ENCODE data around the gene TSPAN11.

The TSPAN11 gene

GRCh38 chr12:30959778-30960177 is 33.2 kb downstream of the TSPAN11 start:
- DNase-seq (ENCODE audit: low spot score) = no peak

GRCh38 chr12:30961030-30961429 is 34.5 kb downstream of the TSPAN11 start:
- no peak for DNase-seq (ENCODE audit: low spot score)

GRCh38 chr12:30962047-30962446 is 35.5 kb downstream of the TSPAN11 start:
- no peak for DNase-seq (ENCODE audit: low spot score)

GRCh38 chr12:30963709-30964564 is 37.4 kb downstream of the TSPAN11 start:
- DNase-seq (ENCODE audit: low spot score) = no peak

- DNase-seq (ENCODE audit: low spot score) = no peak
These were observed 38.5 kb downstream of the TSPAN11 start for GRCh38 chr12:30964896-30965612.

- DNase-seq (ENCODE audit: low spot score) = no peak
These were observed 39.1 kb downstream of the TSPAN11 start for GRCh38 chr12:30965613-30965985.

- no peak for DNase-seq (ENCODE audit: low spot score)
These were observed 40.5 kb downstream of the TSPAN11 start for GRCh38 chr12:30967026-30967425.

- DNase-seq (ENCODE audit: low spot score) = no peak
These were observed 41.7 kb downstream of the TSPAN11 start for GRCh38 chr12:30968211-30968610.

GRCh38 chr12:30969006-30969405 is 42.5 kb downstream of the TSPAN11 start:
- no peak for DNase-seq (ENCODE audit: low spot score)

GRCh38 chr12:30969606-30970395 is 43.3 kb downstream of the TSPAN11 start:
- no peak for DNase-seq (ENCODE audit: low spot score)

- DNase-seq (ENCODE audit: low spot score) = no peak
These were observed 44.1 kb downstream of the TSPAN11 start for GRCh38 chr12:30970559-30971197.

GRCh38 chr12:30972035-30972434 is 45.5 kb downstream of the TSPAN11 start:
- no peak for DNase-seq (ENCODE audit: low spot score)

- DNase-seq (ENCODE audit: low spot score) = no peak
These were observed 46.6 kb downstream of the TSPAN11 start for GRCh38 chr12:30973175-30973574.

- DNase-seq (ENCODE audit: low spot score) = no peak
These were observed 47.3 kb downstream of the TSPAN11 start for GRCh38 chr12:30973830-30974229.

- no peak for DNase-seq (ENCODE audit: low spot score)
These were observed 48.4 kb downstream of the TSPAN11 start for GRCh38 chr12:30974746-30975500.

- DNase-seq (ENCODE audit: low spot score) = no peak
These were observed 49.0 kb downstream of the TSPAN11 start for GRCh38 chr12:30975581-30975980.

GRCh38 chr12:30976206-30976605 is 49.7 kb downstream of the TSPAN11 start:
- no peak for DNase-seq (ENCODE audit: low spot score)

GRCh38 chr12:30977124-30977523 is 50.6 kb downstream of the TSPAN11 start:
- no peak for DNase-seq (ENCODE audit: low spot score)

- DNase-seq (ENCODE audit: low spot score) = no peak
These were observed 51.2 kb downstream of the TSPAN11 start for GRCh38 chr12:30977537-30978349.

GRCh38 chr12:30978639-30979038 is 52.1 kb downstream of the TSPAN11 start:
- no peak for DNase-seq (ENCODE audit: low spot score)
